ENCODE measurements around the gene TRIM10. TPM values are rescaled to one million over a fixed set of nuclear protein-coding genes. Genes with fewer than 3 reads are reported as not detected.

The TRIM10 gene
- total and polyA plus RNA-seq, 4 donors = 0.29 to 128 (median 0.73) TPM

DNA sequence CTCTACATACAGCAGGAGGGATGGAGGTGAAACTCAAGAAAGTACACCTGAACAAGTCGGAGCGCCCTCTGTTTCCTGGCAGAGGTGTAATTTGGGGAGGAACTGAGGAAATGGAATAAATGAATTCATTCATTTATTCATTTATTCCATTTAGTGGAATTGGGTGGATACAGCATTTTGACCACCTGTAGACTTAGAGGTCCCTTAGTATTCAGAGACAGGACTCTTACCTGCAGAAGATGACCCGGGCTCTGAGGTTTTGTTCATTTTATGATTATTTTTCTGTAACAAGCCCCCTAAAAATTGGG lies 57.2 kb downstream of the TRIM10 start:
- no peaks in the 10 kb centered on the region for H3K9me3 ChIP-seq (ENCODE audit: control insufficient read depth in 4 of 4, low read length in 3 of 4)
- no peak overlapping the region for H3K27ac ChIP-seq (ENCODE audit: low read depth in 1 of 2, low read length in 2 of 2)
- peak overlapping the region in 1 of 2 donors; percentile 40 for H3K9ac ChIP-seq (ENCODE audit: low read depth in 1 of 2, low read length in 2 of 2)
- no peak for TF ChIP-seq GABPA (IDR thresholded peaks at IDR 0.05 in 1 of 2, conservative IDR thresholded peaks at IDR 0.05 in 1 of 2)
- TF ChIP-seq FOXA2 (IDR thresholded peaks at IDR 0.05) = no peak
- TF ChIP-seq FOXA1 (IDR thresholded peaks at IDR 0.05) = no peak
- TF ChIP-seq HNF4G (IDR thresholded peaks at IDR 0.05) = no peak
- TF ChIP-seq, protein P1, sequence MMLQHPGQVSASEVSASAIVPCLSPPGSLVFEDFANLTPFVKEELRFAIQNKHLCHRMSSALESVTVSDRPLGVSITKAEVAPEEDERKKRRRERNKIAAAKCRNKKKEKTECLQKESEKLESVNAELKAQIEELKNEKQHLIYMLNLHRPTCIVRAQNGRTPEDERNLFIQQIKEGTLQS (IDR thresholded peaks at IDR 0.05) = no peak
- TF ChIP-seq, protein P2, sequence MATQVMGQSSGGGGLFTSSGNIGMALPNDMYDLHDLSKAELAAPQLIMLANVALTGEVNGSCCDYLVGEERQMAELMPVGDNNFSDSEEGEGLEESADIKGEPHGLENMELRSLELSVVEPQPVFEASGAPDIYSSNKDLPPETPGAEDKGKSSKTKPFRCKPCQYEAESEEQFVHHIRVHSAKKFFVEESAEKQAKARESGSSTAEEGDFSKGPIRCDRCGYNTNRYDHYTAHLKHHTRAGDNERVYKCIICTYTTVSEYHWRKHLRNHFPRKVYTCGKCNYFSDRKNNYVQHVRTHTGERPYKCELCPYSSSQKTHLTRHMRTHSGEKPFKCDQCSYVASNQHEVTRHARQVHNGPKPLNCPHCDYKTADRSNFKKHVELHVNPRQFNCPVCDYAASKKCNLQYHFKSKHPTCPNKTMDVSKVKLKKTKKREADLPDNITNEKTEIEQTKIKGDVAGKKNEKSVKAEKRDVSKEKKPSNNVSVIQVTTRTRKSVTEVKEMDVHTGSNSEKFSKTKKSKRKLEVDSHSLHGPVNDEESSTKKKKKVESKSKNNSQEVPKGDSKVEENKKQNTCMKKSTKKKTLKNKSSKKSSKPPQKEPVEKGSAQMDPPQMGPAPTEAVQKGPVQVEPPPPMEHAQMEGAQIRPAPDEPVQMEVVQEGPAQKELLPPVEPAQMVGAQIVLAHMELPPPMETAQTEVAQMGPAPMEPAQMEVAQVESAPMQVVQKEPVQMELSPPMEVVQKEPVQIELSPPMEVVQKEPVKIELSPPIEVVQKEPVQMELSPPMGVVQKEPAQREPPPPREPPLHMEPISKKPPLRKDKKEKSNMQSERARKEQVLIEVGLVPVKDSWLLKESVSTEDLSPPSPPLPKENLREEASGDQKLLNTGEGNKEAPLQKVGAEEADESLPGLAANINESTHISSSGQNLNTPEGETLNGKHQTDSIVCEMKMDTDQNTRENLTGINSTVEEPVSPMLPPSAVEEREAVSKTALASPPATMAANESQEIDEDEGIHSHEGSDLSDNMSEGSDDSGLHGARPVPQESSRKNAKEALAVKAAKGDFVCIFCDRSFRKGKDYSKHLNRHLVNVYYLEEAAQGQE (IDR thresholded peaks at IDR 0.05) = no peak
- no peak for TF ChIP-seq EGR1 (IDR thresholded peaks at IDR 0.05; ENCODE audit: low read depth in 2 of 2)
- TF ChIP-seq RAD21 (IDR thresholded peaks at IDR 0.05) = no peak
- no peak for TF ChIP-seq NR2F2 (IDR thresholded peaks at IDR 0.05)
- TF ChIP-seq, protein P3, sequence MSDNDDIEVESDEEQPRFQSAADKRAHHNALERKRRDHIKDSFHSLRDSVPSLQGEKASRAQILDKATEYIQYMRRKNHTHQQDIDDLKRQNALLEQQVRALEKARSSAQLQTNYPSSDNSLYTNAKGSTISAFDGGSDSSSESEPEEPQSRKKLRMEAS (IDR thresholded peaks at IDR 0.05) = no peak
- TF ChIP-seq TAF1 (conservative IDR thresholded peaks at IDR 0.05) = no peak
- no peaks in the 10 kb centered on the region for H3K36me3 ChIP-seq (ENCODE audit: control insufficient read depth in 4 of 4, insufficient read depth in 3 of 4, low read depth in 1 of 4, low read length in 3 of 4)
- H3K27me3 ChIP-seq (ENCODE audit: control insufficient read depth in 4 of 4, insufficient read depth in 4 of 4, low read length in 3 of 4) = peaks cover 0 to 7% (median 2%) of the 10 kb centered on the region in 4 donors
- DNase-seq (ENCODE audit: low spot score) = no peak
- H3K4me3 ChIP-seq (ENCODE audit: low read depth in 1 of 3, low read length in 3 of 3) = no peak overlapping the region
- H3K4me1 ChIP-seq (ENCODE audit: control insufficient read depth in 4 of 4, insufficient read depth in 4 of 4, low read length in 3 of 4) = peaks cover 8 to 36% (median 28%) of the 10 kb centered on the region in 4 donors
- WGBS = 48% methylated on average over 3 of the region's 3 CpGs

DNA sequence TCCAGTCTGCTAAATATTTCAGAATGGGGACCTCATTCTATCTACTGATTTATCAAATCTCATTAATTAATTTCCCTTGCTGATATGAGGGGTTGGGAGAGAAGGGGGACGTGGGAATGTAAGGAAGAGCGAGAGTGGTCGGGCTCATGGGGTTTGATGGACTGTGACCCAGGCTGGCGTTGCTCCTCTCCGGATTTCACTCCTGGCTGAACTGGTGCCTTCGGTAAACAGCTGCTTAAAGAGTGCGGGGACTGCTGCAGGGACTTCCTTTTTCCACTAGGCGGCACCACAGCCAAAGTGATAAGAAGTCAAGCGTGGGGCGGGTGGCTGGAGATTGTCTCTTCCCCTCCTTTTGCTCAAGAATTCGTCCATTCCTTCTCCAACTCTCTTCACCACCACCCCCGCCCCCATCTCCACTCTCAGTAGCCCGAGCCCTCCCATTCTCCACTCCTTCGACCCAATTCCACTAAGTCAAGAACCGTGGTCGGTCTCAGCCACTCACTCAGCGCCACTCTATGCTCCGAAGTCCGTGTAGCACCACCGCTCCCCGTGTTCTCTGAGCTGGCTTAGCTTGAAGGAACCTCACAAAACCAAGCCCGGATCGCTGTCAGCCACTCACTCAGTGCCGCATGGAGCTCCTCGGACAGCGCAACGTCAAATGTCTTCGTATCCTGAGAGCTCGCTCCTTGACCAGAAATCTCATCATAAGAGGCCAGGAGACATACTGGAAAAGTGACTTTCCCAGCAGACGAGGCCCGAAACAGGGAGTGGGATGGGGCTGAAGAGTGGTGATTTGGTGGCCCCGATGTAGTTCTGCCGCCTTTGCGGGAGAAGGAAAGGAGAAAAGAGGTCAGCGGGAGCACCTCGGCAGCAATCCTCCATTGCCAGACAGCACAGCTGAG lies 57.8 kb downstream of the TRIM10 start:
- Histone ChIP-seq H3K9ac (ENCODE audit: low read depth in 1 of 2, low read length in 2 of 2) (peak overlapping the region; percentile 28 to 40), H3K9me3 (ENCODE audit: control insufficient read depth in 4 of 4, low read length in 3 of 4) (no peaks in the 10 kb centered on the region)
- peak; percentile 87 for DNase-seq (ENCODE audit: low spot score)
- TF ChIP-seq FOXA2 (IDR thresholded peaks at IDR 0.05) (peak; percentile 84), RAD21 (IDR thresholded peaks at IDR 0.05) (peak; percentile 90 to 92), HNF4A (conservative IDR thresholded peaks at IDR 0.05) (peak; percentile 68 to 70), GABPA (IDR thresholded peaks at IDR 0.05 in 1 of 2, conservative IDR thresholded peaks at IDR 0.05 in 1 of 2) (peak in 1 of 2 donors; percentile 67), TAF1 (conservative IDR thresholded peaks at IDR 0.05) (no peak), NR2F2 (IDR thresholded peaks at IDR 0.05) (no peak), JUND (IDR thresholded peaks at IDR 0.05) (no peak), YY1 (IDR thresholded peaks at IDR 0.05) (peak; percentile 26), FOXA1 (IDR thresholded peaks at IDR 0.05) (peak; percentile 80), EGR1 (IDR thresholded peaks at IDR 0.05; ENCODE audit: low read depth in 2 of 2) (no peak), HNF4G (IDR thresholded peaks at IDR 0.05) (peak; percentile 26), RXRA (IDR thresholded peaks at IDR 0.05) (peak; percentile 46 to 54), SP1 (IDR thresholded peaks at IDR 0.05) (no peak)
- TF ChIP-seq, protein P1 (IDR thresholded peaks at IDR 0.05) = no peak
- TF ChIP-seq, protein P4, sequence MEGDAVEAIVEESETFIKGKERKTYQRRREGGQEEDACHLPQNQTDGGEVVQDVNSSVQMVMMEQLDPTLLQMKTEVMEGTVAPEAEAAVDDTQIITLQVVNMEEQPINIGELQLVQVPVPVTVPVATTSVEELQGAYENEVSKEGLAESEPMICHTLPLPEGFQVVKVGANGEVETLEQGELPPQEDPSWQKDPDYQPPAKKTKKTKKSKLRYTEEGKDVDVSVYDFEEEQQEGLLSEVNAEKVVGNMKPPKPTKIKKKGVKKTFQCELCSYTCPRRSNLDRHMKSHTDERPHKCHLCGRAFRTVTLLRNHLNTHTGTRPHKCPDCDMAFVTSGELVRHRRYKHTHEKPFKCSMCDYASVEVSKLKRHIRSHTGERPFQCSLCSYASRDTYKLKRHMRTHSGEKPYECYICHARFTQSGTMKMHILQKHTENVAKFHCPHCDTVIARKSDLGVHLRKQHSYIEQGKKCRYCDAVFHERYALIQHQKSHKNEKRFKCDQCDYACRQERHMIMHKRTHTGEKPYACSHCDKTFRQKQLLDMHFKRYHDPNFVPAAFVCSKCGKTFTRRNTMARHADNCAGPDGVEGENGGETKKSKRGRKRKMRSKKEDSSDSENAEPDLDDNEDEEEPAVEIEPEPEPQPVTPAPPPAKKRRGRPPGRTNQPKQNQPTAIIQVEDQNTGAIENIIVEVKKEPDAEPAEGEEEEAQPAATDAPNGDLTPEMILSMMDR (IDR thresholded peaks at IDR 0.05; ENCODE audit: low read depth, low read length, missing input control) = peak; percentile 97
- TF ChIP-seq, protein P2 (IDR thresholded peaks at IDR 0.05) = no peak
- TF ChIP-seq, protein P3 (IDR thresholded peaks at IDR 0.05) = peak; percentile 26

More for the DNA sequence above, 57.8 kb downstream of the TRIM10 start:
- Histone ChIP-seq H3K27ac (ENCODE audit: low read depth in 1 of 2, low read length in 2 of 2) (peak overlapping the region; percentile 31 to 49), H3K36me3 (ENCODE audit: control insufficient read depth in 4 of 4, insufficient read depth in 3 of 4, low read depth in 1 of 4, low read length in 3 of 4) (no peaks in the 10 kb centered on the region), H3K4me3 (ENCODE audit: low read depth in 1 of 3, low read length in 3 of 3) (peak overlapping the region; percentile 16 to 66 (median 22)), H3K27me3 (ENCODE audit: control insufficient read depth in 4 of 4, insufficient read depth in 4 of 4, low read length in 3 of 4) (peaks cover 0 to 7% (median 2%) of the 10 kb centered on the region in 4 donors), H3K4me1 (ENCODE audit: control insufficient read depth in 4 of 4, insufficient read depth in 4 of 4, low read length in 3 of 4) (peaks cover 8 to 36% (median 28%) of the 10 kb centered on the region in 4 donors)
- 3% methylated on average over 36 of the region's 36 CpGs for WGBS

All from liver (tissue), 9 donors.